H9 (cell line): ENCODE measurements around the gene SGTA. TPM values are rescaled to one million over a fixed set of nuclear protein-coding genes. Genes with fewer than 3 reads are reported as not detected.
"Not testable (repeated sequence)": the region's sequence is repeated elsewhere in the genome, so short reads cannot be mapped to it uniquely, and the experiment has no call there.

Source experiments
- DNase-seq: peaks from one replicate; pipeline ENCODE4 v3.0.0-alpha.2; 2017
- H2AFZ ChIP-seq: one replicate; pipeline ENCODE4 v1.6.1; 2013; ENCODE audit warnings: mild to moderate bottlenecking, low read length, control low read depth, moderate library complexity
- H2AK5ac ChIP-seq: 2 replicates; pipeline ENCODE4 v1.6.1; 2013; ENCODE audit warnings: low read length, control low read depth, mixed read lengths; ENCODE audit not compliant: insufficient read length
- H2BK120ac ChIP-seq: one replicate; pipeline ENCODE4 v1.6.1; 2013; ENCODE audit warnings: low read depth, mild to moderate bottlenecking, low read length, control low read depth, inconsistent platforms; ENCODE audit not compliant: poor library complexity, severe bottlenecking
- H2BK12ac ChIP-seq: 2 replicates; pipeline ENCODE4 v1.6.1; 2013; ENCODE audit warnings: low read length, control low read depth, mixed read lengths, low read depth; ENCODE audit not compliant: insufficient read length
- H2BK15ac ChIP-seq: 2 replicates; pipeline ENCODE4 v1.6.1; 2013; ENCODE audit warnings: low read depth, low read length, control low read depth
- H2BK20ac ChIP-seq: one replicate; pipeline ENCODE4 v1.6.1; 2013; ENCODE audit warnings: low read depth, mild to moderate bottlenecking, low read length, control low read depth, inconsistent platforms; ENCODE audit not compliant: poor library complexity, severe bottlenecking
- H2BK5ac ChIP-seq: 2 replicates; pipeline ENCODE4 v1.6.1; 2013; ENCODE audit warnings: low read length, control low read depth, mixed read lengths; ENCODE audit not compliant: insufficient read length
- H3K14ac ChIP-seq: 2 replicates; pipeline ENCODE4 v1.6.1; 2013; ENCODE audit warnings: low read length, control low read depth; ENCODE audit not compliant: insufficient read depth
- H3K18ac ChIP-seq: 2 replicates; pipeline ENCODE4 v1.6.1; 2013; ENCODE audit warnings: low read depth, mild to moderate bottlenecking, mixed read lengths, low read length, control low read depth; ENCODE audit not compliant: insufficient read length
- H3K23ac ChIP-seq: 2 replicates; pipeline ENCODE4 v1.6.1; 2013; ENCODE audit warnings: low read length, control low read depth, mixed read lengths, low read depth; ENCODE audit not compliant: insufficient read length
- H3K23me2 ChIP-seq: 2 replicates; pipeline ENCODE4 v1.6.1; 2013; ENCODE audit warnings: low read depth, mild to moderate bottlenecking, mixed read lengths, low read length, control low read depth; ENCODE audit not compliant: insufficient read length, poor library complexity, severe bottlenecking
- H3K27ac ChIP-seq: 2 replicates; pipeline ENCODE4 v1.5.1; 2013; ENCODE audit warnings: low read length, control low read depth, mixed read lengths, low read depth; ENCODE audit not compliant: insufficient read length
- H3K27me3 ChIP-seq: 2 replicates; pipeline ENCODE4 v1.6.1; 2013; ENCODE audit warnings: low read length, control low read depth, inconsistent platforms; ENCODE audit not compliant: insufficient read depth
- H3K4ac ChIP-seq: 2 replicates; pipeline ENCODE4 v1.6.1; 2013; ENCODE audit warnings: low read depth, mild to moderate bottlenecking, control low read depth, inconsistent platforms, low read length, moderate library complexity
- H3K4me1 ChIP-seq: 2 replicates; pipeline ENCODE4 v1.6.1; 2013; ENCODE audit warnings: low read length, control low read depth, inconsistent platforms; ENCODE audit not compliant: insufficient read depth
- H3K4me2 ChIP-seq: 2 replicates; pipeline ENCODE4 v1.6.1; 2013; ENCODE audit warnings: low read length, control low read depth, mixed read lengths; ENCODE audit not compliant: insufficient read length, insufficient read depth
- H3K56ac ChIP-seq: 2 replicates; pipeline ENCODE4 v1.6.1; 2013; ENCODE audit warnings: low read depth, mild to moderate bottlenecking, mixed read lengths, low read length, control low read depth; ENCODE audit not compliant: insufficient read length
- H3K79me1 ChIP-seq: 2 replicates; pipeline ENCODE4 v1.6.1; 2013; ENCODE audit warnings: low read depth, mild to moderate bottlenecking, moderate library complexity, low read length, control low read depth, inconsistent platforms; ENCODE audit not compliant: insufficient read depth, poor library complexity, severe bottlenecking
- H3K79me2 ChIP-seq: 2 replicates; pipeline ENCODE4 v1.6.1; 2013; ENCODE audit warnings: low read length, control low read depth, inconsistent platforms; ENCODE audit not compliant: insufficient read depth
- H3K9ac ChIP-seq: 2 replicates; pipeline ENCODE4 v1.6.1; 2013; ENCODE audit warnings: low read length, control low read depth, mixed read lengths; ENCODE audit not compliant: insufficient read length; ENCODE audit errors: extremely low read depth
- H3K9me3 ChIP-seq: one replicate; pipeline ENCODE4 v1.6.1; 2013; ENCODE audit warnings: low read depth, low read length, inconsistent platforms; ENCODE audit not compliant: control insufficient read depth
- H3T11ph ChIP-seq: one replicate; pipeline ENCODE4 v1.6.1; 2013; ENCODE audit warnings: mild to moderate bottlenecking, low read length, control low read depth, inconsistent platforms
- H4K20me1 ChIP-seq: one replicate; pipeline ENCODE4 v1.6.1; 2013; ENCODE audit not compliant: control insufficient read depth, insufficient read length, insufficient read depth
- H4K5ac ChIP-seq: 2 replicates; pipeline ENCODE4 v1.6.1; 2013; ENCODE audit warnings: low read depth, mild to moderate bottlenecking, mixed read lengths, low read length, control low read depth; ENCODE audit not compliant: insufficient read length
- H4K8ac ChIP-seq: replicated peaks from 2 replicates; pipeline ENCODE4 v1.6.1; 2013; ENCODE audit warnings: low read length, control low read depth, mixed read lengths, low read depth; ENCODE audit not compliant: insufficient read length
- H4K91ac ChIP-seq: 2 replicates; pipeline ENCODE4 v1.6.1; 2013; ENCODE audit warnings: low read depth, mild to moderate bottlenecking, moderate library complexity, mixed read lengths, low read length, control low read depth; ENCODE audit not compliant: insufficient read length
- H3K27ac Mint-ChIP-seq, 3 experiments: 2 replicates in 2 of 3; 3 replicates in 1 of 3; pipeline ENCODE4 v1.8.0; 2020 to 2021; ENCODE audit warnings: mixed read lengths in 3 of 3, mild to moderate bottlenecking in 1 of 3, moderate library complexity in 1 of 3
- H3K27me3 Mint-ChIP-seq: 2 replicates; pipeline ENCODE4 v1.8.0; 2021; ENCODE audit warnings: low read depth, mild to moderate bottlenecking, moderate library complexity, mixed read lengths
- H3K36me3 Mint-ChIP-seq, 3 experiments: 2 replicates in 2 of 3; 3 replicates in 1 of 3; pipeline ENCODE4 v1.8.0; 2020 to 2021; ENCODE audit warnings: low read depth in 3 of 3, mixed read lengths in 3 of 3; ENCODE audit not compliant: insufficient read depth in 1 of 3
- H3K4me1 Mint-ChIP-seq, 2 experiments: 2 replicates each; pipeline ENCODE4 v1.8.0; 2020; ENCODE audit warnings: mixed read lengths in 2 of 2
- H3K4me3 Mint-ChIP-seq, 2 experiments: 2 replicates in 1 of 2; 3 replicates in 1 of 2; pipeline ENCODE4 v1.8.0; 2020 to 2021; ENCODE audit warnings: mild to moderate bottlenecking in 2 of 2, mixed read lengths in 2 of 2, moderate library complexity in 1 of 2
- H3K9me3 Mint-ChIP-seq, 2 experiments: 2 replicates in 1 of 2; 3 replicates in 1 of 2; pipeline ENCODE4 v1.8.0; 2020; ENCODE audit warnings: mild to moderate bottlenecking in 2 of 2, mixed read lengths in 2 of 2, moderate library complexity in 1 of 2
- WGBS: extraction: QIAGEN DNeasy Blood & Tissue Kit; methylation state at CpG from one replicate; pipeline ENCODE4 v1.1.7; 2013; ENCODE audit warnings: missing lambda C conversion rate, low lambda C conversion rate, mixed read lengths; ENCODE audit not compliant: insufficient read length; ENCODE audit errors: extremely low coverage; 5-methylcytosine and 5-hydroxymethylcytosine counted together
- total RNA-seq: library from RNA; stranded (reverse); gene quantifications from 2 replicates; pipeline ENCODE4 v1.2.1, GENCODE V29; 2021

SGTA gene
- total RNA-seq, 1 experiment from 2014 or later = 102 TPM

- H3K79me1 ChIP-seq, H3K23me2 ChIP-seq, H3K4me3 Mint-ChIP-seq, H3K79me2 ChIP-seq, H3T11ph ChIP-seq, H3K9me3 ChIP-seq, H3K4me1 ChIP-seq, H2BK12ac ChIP-seq, H2BK20ac ChIP-seq, H3K18ac ChIP-seq, H3K23ac ChIP-seq, H3K27ac ChIP-seq, H3K4ac ChIP-seq, H3K9ac ChIP-seq, H4K20me1 ChIP-seq, H2BK120ac ChIP-seq, H2AFZ ChIP-seq, H4K5ac ChIP-seq, H3K56ac ChIP-seq, H2BK15ac ChIP-seq, H3K4me2 ChIP-seq, H3K4me1 Mint-ChIP-seq, H3K14ac ChIP-seq, H2BK5ac ChIP-seq, H2AK5ac ChIP-seq, H4K91ac ChIP-seq, H3K27me3 ChIP-seq, DNase-seq, H3K27ac Mint-ChIP-seq, H4K8ac ChIP-seq: not testable (repeated sequence)
- Mint-ChIP-seq H3K9me3 (peaks cover 10 to 11% of the 10 kb centered on the region in 2 experiments), H3K36me3 (peaks cover 14 to 16% (median 14%) of the 10 kb centered on the region in 3 experiments), H3K27me3 (peaks cover 23% of the 10 kb centered on the region)
- WGBS = 93% methylated on average over 3 of the region's 3 CpGs
Measured at GRCh38 chr19:2713170-2713569, 69.9 kb downstream of the SGTA start.
